ENCODE data around the gene KRT2. TPM values are rescaled to one million over a fixed set of nuclear protein-coding genes. Genes with fewer than 3 reads are reported as not detected.

Gene KRT2
- total RNA-seq, 1 donor from 2014 or later: not detected

GRCh38 chr12:52636592-52637258 lies 15.3 kb downstream of the KRT2 start:
- Histone ChIP-seq H3K4me1 (ENCODE audit: insufficient read depth, low read length) (no peaks in the 10 kb centered on the region), H4K20me1 (ENCODE audit: insufficient read depth, low read length) (no peaks in the 10 kb centered on the region), H3K9ac (ENCODE audit: low read length) (no peak overlapping the region), H3K4me2 (ENCODE audit: low read length) (no peak overlapping the region), H3K79me2 (ENCODE audit: insufficient read depth, low read length) (no peaks in the 10 kb centered on the region), H3K27me3 (ENCODE audit: insufficient read depth, low read length) (peaks cover 15% of the 10 kb centered on the region), H3K36me3 (ENCODE audit: insufficient read depth, low read length) (no peaks in the 10 kb centered on the region), H3K27ac (ENCODE audit: low read depth, low read length) (no peak overlapping the region), H3K4me3 (ENCODE audit: insufficient read depth, low read depth, low read length) (no peak overlapping the region), H3K9me3 (ENCODE audit: insufficient read depth, low read depth, low read length) (no peaks in the 10 kb centered on the region), H2AFZ (ENCODE audit: low read depth, low read length) (no peak overlapping the region)
- Mint-ChIP-seq H3K36me3 (ENCODE audit: low read depth, unreplicated experiment) (peaks cover 2% of the 10 kb centered on the region), H3K9me3 (ENCODE audit: unreplicated experiment) (no peaks in the 10 kb centered on the region), H3K4me3 (ENCODE audit: unreplicated experiment) (no peak overlapping the region), H3K4me1 (ENCODE audit: low read depth, unreplicated experiment) (no peaks in the 10 kb centered on the region), H3K27me3 (ENCODE audit: low read depth, unreplicated experiment) (peaks cover 41% of the 10 kb centered on the region), H3K27ac (ENCODE audit: unreplicated experiment) (no peak overlapping the region)
- TF ChIP-seq EZH2 (IDR thresholded peaks at IDR 0.05; ENCODE audit: insufficient read depth, low read length) (no peak), CTCF (IDR thresholded peaks at IDR 0.05; ENCODE audit: insufficient read depth, low read depth, low read length) (no peak)
- FAIRE-seq (no peak), DNase-seq (ENCODE audit: low read depth) (no peak)

- TF ChIP-seq EZH2 (IDR thresholded peaks at IDR 0.05; ENCODE audit: insufficient read depth, low read length) (no peak), CTCF (IDR thresholded peaks at IDR 0.05; ENCODE audit: insufficient read depth, low read depth, low read length) (no peak)
- FAIRE-seq: no peak
Observed at GRCh38 chr12:52636189-52636588, 15.8 kb downstream of the KRT2 start.

More at GRCh38 chr12:52636189-52636588, 15.8 kb downstream of the KRT2 start:
- H3K36me3 ChIP-seq (ENCODE audit: insufficient read depth, low read length): no peaks in the 10 kb centered on the region
- no peaks in the 10 kb centered on the region for H3K4me1 ChIP-seq (ENCODE audit: insufficient read depth, low read length)
- H3K4me2 ChIP-seq (ENCODE audit: low read length): no peak overlapping the region
- Mint-ChIP-seq H3K9me3 (ENCODE audit: unreplicated experiment) (no peaks in the 10 kb centered on the region), H3K4me3 (ENCODE audit: unreplicated experiment) (no peak overlapping the region), H3K27ac (ENCODE audit: unreplicated experiment) (no peak overlapping the region), H3K36me3 (ENCODE audit: low read depth, unreplicated experiment) (peaks cover 2% of the 10 kb centered on the region), H3K27me3 (ENCODE audit: low read depth, unreplicated experiment) (peaks cover 38% of the 10 kb centered on the region), H3K4me1 (ENCODE audit: low read depth, unreplicated experiment) (no peaks in the 10 kb centered on the region)
- no peaks in the 10 kb centered on the region for H4K20me1 ChIP-seq (ENCODE audit: insufficient read depth, low read length)
- no peak overlapping the region for H3K4me3 ChIP-seq (ENCODE audit: insufficient read depth, low read depth, low read length)
- H3K27ac ChIP-seq (ENCODE audit: low read depth, low read length): no peak overlapping the region
- H2AFZ ChIP-seq (ENCODE audit: low read depth, low read length): no peak overlapping the region
- H3K9ac ChIP-seq (ENCODE audit: low read length): no peak overlapping the region
- H3K79me2 ChIP-seq (ENCODE audit: insufficient read depth, low read length): no peaks in the 10 kb centered on the region
- H3K27me3 ChIP-seq (ENCODE audit: insufficient read depth, low read length): peaks cover 14% of the 10 kb centered on the region
- no peak for DNase-seq (ENCODE audit: low read depth)
- no peaks in the 10 kb centered on the region for H3K9me3 ChIP-seq (ENCODE audit: insufficient read depth, low read depth, low read length)

Data from astrocyte (in vitro differentiated cells and primary cell).